ENCODE results near the gene CDC40.
"Not testable (repeated sequence)": the region's sequence is repeated elsewhere in the genome, so short reads cannot be mapped to it uniquely, and the experiment has no call there.

The CDC40 gene

DNA sequence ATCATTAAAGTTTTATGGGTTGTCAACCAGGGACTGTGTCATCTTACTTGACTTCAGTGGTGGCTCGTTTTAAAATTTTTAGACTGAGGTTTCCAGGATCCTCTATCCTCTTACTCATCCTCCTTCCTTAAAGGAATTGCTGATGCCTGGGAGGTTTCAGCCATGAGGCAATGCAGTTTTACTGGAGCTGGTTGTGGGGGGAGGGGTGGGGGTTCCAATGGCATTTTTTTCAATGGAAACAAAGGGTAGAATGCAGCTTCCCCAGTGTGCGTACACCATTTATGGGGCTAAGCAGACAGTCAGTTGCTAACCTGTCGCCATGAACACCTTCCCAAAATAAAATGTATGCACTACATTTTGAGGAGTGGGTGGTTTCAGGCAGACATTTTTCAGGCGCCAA lies 89.9 kb downstream of the CDC40 start:
- DNase-seq (ENCODE audit: low read depth in 2 of 2), result no peak

DNA sequence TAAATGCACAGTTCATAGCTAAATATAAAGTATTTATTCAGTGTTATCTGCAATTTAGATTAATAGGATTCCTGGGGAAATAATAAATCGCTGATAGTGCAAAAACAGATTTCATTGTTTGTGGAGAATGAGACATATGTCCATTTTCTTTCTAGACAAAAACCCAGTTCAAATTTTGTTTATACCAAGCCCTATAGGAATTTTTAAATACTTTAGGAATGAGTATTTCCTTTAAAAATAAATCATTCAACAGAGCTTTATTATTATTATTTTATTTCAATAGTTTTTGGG lies 91.5 kb downstream of the CDC40 start:
- no peak for DNase-seq (ENCODE audit: low read depth in 2 of 2)

DNA sequence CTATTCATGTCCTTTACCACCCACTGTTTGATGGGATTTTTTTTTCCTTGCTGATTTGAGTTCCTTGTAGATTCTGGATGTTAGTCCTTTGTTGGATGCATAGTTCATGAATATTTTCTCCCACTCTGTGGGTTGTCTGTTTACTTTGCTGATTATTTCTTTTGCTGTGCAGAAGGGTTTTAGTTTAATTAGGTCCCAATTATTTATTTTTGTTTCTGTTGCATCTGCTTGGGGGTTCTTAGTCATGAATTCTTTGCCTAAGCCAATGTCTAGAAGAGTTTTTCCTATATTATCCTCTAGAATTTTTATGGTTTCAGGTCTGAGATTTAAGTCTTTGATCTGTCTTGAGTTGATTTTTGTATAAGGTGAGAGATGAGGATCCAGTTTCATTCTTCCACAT lies 92.6 kb downstream of the CDC40 start:
- DNase-seq (ENCODE audit: low read depth in 2 of 2), result not testable (repeated sequence)

DNA sequence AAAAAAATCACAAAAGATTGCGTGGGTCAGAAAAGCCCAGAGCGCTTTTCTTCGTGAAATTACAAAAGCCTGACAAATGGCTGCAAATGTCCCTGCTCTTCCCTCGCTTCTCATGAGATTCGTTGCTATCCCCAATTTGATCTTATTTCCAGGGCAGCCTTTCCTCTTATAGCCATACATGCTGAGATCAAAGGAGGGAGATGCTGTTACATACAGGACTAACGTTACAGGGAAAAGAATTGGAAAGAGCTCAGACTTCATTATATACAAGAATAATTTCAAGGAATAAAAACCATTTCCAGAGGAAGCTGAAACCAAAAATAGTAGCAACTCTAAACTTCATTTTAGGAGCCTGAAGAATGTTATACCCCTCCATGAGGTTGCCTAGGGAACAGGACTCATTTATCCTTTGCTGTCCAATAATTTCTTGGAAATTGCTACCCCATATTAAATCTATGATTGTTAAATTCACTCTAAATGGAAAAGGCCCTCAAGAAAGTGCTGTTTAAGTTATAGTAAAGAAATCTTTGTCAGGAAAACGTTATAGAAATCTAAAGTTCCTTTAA lies 97.0 kb downstream of the CDC40 start:
- no peak for DNase-seq (ENCODE audit: low read depth in 2 of 2)
